Endothelial cell of umbilical vein (primary cell): ENCODE measurements around the gene ABCC11. TPM values are rescaled to one million over a fixed set of nuclear protein-coding genes. Genes with fewer than 3 reads are reported as not detected.

Source experiments
- BruUV-seq: library from RNA; stranded (reverse); fragments of 400-500 nt; replicated peaks from 2 replicates; lab custom pipeline; 2021; lab: Mats Ljungman, UMichigan
- CTCF ChIA-PET: fragments of 300-600, 350-600 bp; sonication (Branson Sonifier 250); formaldehyde crosslinking; loops from one replicate; lab custom pipeline; 2021; ENCODE audit warnings: antibody characterized with exemption, inconsistent platforms; lab: Charles Lee
- POLR2A ChIA-PET: fragments of 300-600, 350-600 bp; sonication (Branson Sonifier 250); formaldehyde crosslinking; loops from one replicate; lab custom pipeline; 2021; ENCODE audit warnings: antibody characterized with exemption, inconsistent platforms; lab: Charles Lee
- DNase-seq: peaks from one replicate; pipeline ENCODE4 v3.0.0-alpha.2; 2011; ENCODE audit warnings: low read depth, low spot score
- FAIRE-seq: peaks from 2 replicates; lab custom pipeline; 2011; peaks lifted over from hg19 to GRCh38; lab: Jason Lieb, UNC
- H2AFZ ChIP-seq: 2 replicates; pipeline ENCODE4 v1.6.0; 2012; ENCODE audit warnings: low read depth, low read length, control low read depth, inconsistent platforms
- H3K27ac ChIP-seq: 2 replicates; pipeline ENCODE4 v1.5.1; 2011; ENCODE audit warnings: low read depth, mild to moderate bottlenecking, control low read depth, low read length, moderate library complexity; ENCODE audit not compliant: insufficient read depth
- H3K27me3 ChIP-seq, 2 experiments: 2 replicates each; pipeline versions ENCODE4 v1.6.0 to v1.6.1; 2011; ENCODE audit warnings: low read length in 2 of 2, mixed read lengths in 1 of 2; ENCODE audit not compliant: control insufficient read depth in 2 of 2, insufficient read depth in 2 of 2
- H3K36me3 ChIP-seq, 2 experiments: 2 replicates in 1 of 2; 3 replicates in 1 of 2; pipeline ENCODE4 v1.5.1; 2011; ENCODE audit warnings: low read length in 2 of 2, mild to moderate bottlenecking in 1 of 2, moderate library complexity in 1 of 2; ENCODE audit not compliant: control insufficient read depth in 2 of 2, insufficient read depth in 2 of 2; ENCODE audit errors: extremely low read depth in 1 of 2
- H3K4me1 ChIP-seq: 3 replicates; pipeline ENCODE4 v1.5.1; 2011; ENCODE audit warnings: mild to moderate bottlenecking, low read length; ENCODE audit not compliant: control insufficient read depth, insufficient read depth; ENCODE audit errors: extremely low read depth
- H3K4me2 ChIP-seq: 2 replicates; pipeline ENCODE4 v1.6.1; 2011; ENCODE audit warnings: low read length, control low read depth, mixed read lengths; ENCODE audit not compliant: insufficient read depth
- H3K4me3 ChIP-seq, 3 experiments: fragments of 200-600 bp in 1 of 3; sonication (generic), shearing (Covaris generic) in 1 of 3; replicated peaks in 1 of 3; 2 replicates each; pipeline ENCODE4 v1.5.1; 2011 to 2016; ENCODE audit warnings: control low read depth in 3 of 3, low read length in 3 of 3, mild to moderate bottlenecking in 2 of 3, inconsistent platforms in 1 of 3, low read depth in 1 of 3, moderate library complexity in 1 of 3; ENCODE audit not compliant: insufficient read depth in 1 of 3
- H3K79me2 ChIP-seq: 2 replicates; pipeline ENCODE4 v1.6.0; 2012; ENCODE audit warnings: low read length, inconsistent platforms; ENCODE audit not compliant: control insufficient read depth, insufficient read depth
- H3K9ac ChIP-seq: replicated peaks from 2 replicates; pipeline ENCODE3; 2011; ENCODE audit warnings: low read length, control low read depth; ENCODE audit not compliant: insufficient read depth; ENCODE audit errors: extremely low read depth
- H3K9me1 ChIP-seq: replicated peaks from 3 replicates; pipeline ENCODE4 v1.6.0; 2011; ENCODE audit warnings: mild to moderate bottlenecking, low read length; ENCODE audit not compliant: control insufficient read depth, insufficient read depth; ENCODE audit errors: extremely low read depth
- H3K9me3 ChIP-seq: replicated peaks from 2 replicates; pipeline ENCODE4 v1.5.1; 2012; ENCODE audit warnings: low read length, inconsistent platforms; ENCODE audit not compliant: control insufficient read depth, insufficient read depth
- H4K20me1 ChIP-seq: replicated peaks from 2 replicates; pipeline ENCODE3; 2011; ENCODE audit warnings: mild to moderate bottlenecking, low read length; ENCODE audit not compliant: control insufficient read depth, insufficient read depth; ENCODE audit errors: extremely low read depth
- EZH2 ChIP-seq: IDR thresholded peaks from 2 replicates; pipeline ENCODE4 v1.6.1; 2012; ENCODE audit warnings: borderline replicate concordance, low read depth, mild to moderate bottlenecking, moderate library complexity, low read length, inconsistent platforms; ENCODE audit not compliant: severe bottlenecking
- FOS ChIP-seq: IDR thresholded peaks from 2 replicates; pipeline ENCODE4 v1.6.1; 2011; ENCODE audit warnings: mild to moderate bottlenecking, low read length, moderate library complexity, borderline replicate concordance; ENCODE audit not compliant: insufficient read depth
- GATA2 ChIP-seq: IDR thresholded peaks from 2 replicates; pipeline ENCODE4 v1.7.0; 2011; ENCODE audit warnings: low read depth, mild to moderate bottlenecking, moderate library complexity, mixed read lengths, low read length; ENCODE audit not compliant: insufficient read length, insufficient read depth
- JUN ChIP-seq: IDR thresholded peaks from 2 replicates; pipeline ENCODE4 v1.6.1; 2011; ENCODE audit warnings: borderline replicate concordance, low read depth; ENCODE audit not compliant: insufficient read length, insufficient read depth
- MAX ChIP-seq: IDR thresholded peaks from 2 replicates; pipeline ENCODE4 v1.6.1; 2011; ENCODE audit not compliant: insufficient read depth, insufficient read length
- MYC ChIP-seq: IDR thresholded peaks from one replicate; pipeline ENCODE4 v1.6.1; 2011; ENCODE audit warnings: mild to moderate bottlenecking, low read depth, low read length
- POLR2A ChIP-seq: IDR thresholded peaks from 2 replicates; pipeline ENCODE4 v1.6.1; 2012; ENCODE audit warnings: low read depth, mild to moderate bottlenecking, control low read depth, low read length
- POLR2AphosphoS5 ChIP-seq: IDR thresholded peaks from 2 replicates; pipeline ENCODE4 v1.6.1; 2012; ENCODE audit warnings: low read depth, mild to moderate bottlenecking, control low read depth, low read length, moderate library complexity; ENCODE audit not compliant: insufficient read depth
- dilution Hi-C: fragments of 300-500 bp; cut with MboI; formaldehyde crosslinking; loops from one replicate; pipeline ENCODE4 v1.15.0; 2019; ENCODE audit warnings: low sequenced_read_pairs; ENCODE audit not compliant: extremely low pct_ligation_motif_present
- intact Hi-C: fragments of 100-400 bp; cut with micrococcal nuclease; formaldehyde crosslinking; loops from one replicate; pipeline ENCODE4 v1.10.0; 2022
- polyA plus RNA-seq, 4 experiments: library from polyadenylated mRNA; depleted of rRNA in 3 of 4; stranded (reverse) in 3 of 4; unstranded in 1 of 4; fragments of >200 nt; gene quantifications; 2 replicates each; pipeline versions ENCODE4 v1.2.1 to v1.2.3, GENCODE V29; 2011 to 2012; ENCODE audit warnings: missing spikeins in 1 of 4
- total RNA-seq: library from RNA; stranded (reverse); gene quantifications from 2 replicates; pipeline ENCODE4 v1.2.3, GENCODE V29; 2021

The ABCC11 gene
- total and polyA plus RNA-seq, 2 donors (not counting 3 experiments of a cell fraction or from before 2014, with no cell fraction given), result 0.08 TPM; not detected in 1

- Histone ChIP-seq H3K9me3 (no peaks in the 10 kb centered on the region), H3K4me3 (no peak overlapping the region), H3K79me2 (no peaks in the 10 kb centered on the region), H4K20me1 (no peaks in the 10 kb centered on the region), H3K27ac (no peak overlapping the region), H3K9me1 (no peaks in the 10 kb centered on the region), H3K36me3 (no peaks in the 10 kb centered on the region), H3K4me1 (peaks cover 2% of the 10 kb centered on the region), H3K4me2 (no peak overlapping the region), H2AFZ (no peak overlapping the region), H3K27me3 (no peaks in the 10 kb centered on the region), H3K9ac (no peak overlapping the region)
- intact Hi-C loops (loop anchor here (10.0 kb wide), 2 partner anchors 1188 to 1538 kb away; partner anchors contain the start of genes DNAJA2 and SHCBP1), dilution Hi-C loops (no loop called here)
- FAIRE-seq (no peak), DNase-seq (no peak)
- CTCF ChIA-PET, result interaction anchor here (1.2 to 2.9 kb wide), 2 partner anchors 1020 to 1125 kb away, joined by 3 to 16 read pairs; partner anchors contain the start of gene NETO2
- no peak for TF ChIP-seq JUN
- TF ChIP-seq MAX, result no peak
- no peak for TF ChIP-seq POLR2AphosphoS5
- TF ChIP-seq EZH2, result no peak
- no peak for TF ChIP-seq POLR2A
- no peak for TF ChIP-seq MYC
- no TSS peak for BruUV-seq
- POLR2A ChIA-PET, result interaction anchor here (0.5 kb wide), 1 partner anchor 1213 kb away, joined by 3 read pairs; no protein-coding TSS in a partner anchor
Measured at GRCh38 chr16:48162839-48163410, 84.4 kb downstream of the ABCC11 start.

- POLR2A ChIA-PET, result no interaction called here
- no peaks in the 10 kb centered on the region for H3K9me3 ChIP-seq
- TF ChIP-seq JUN, result no peak
- TF ChIP-seq POLR2A, result no peak
- TF ChIP-seq FOS, result no peak
- TF ChIP-seq POLR2AphosphoS5, result no peak
- no peak for TF ChIP-seq GATA2
- H3K36me3 ChIP-seq, result no peaks in the 10 kb centered on the region
- no peak overlapping the region for H3K4me3 ChIP-seq
- H2AFZ ChIP-seq, result no peak overlapping the region
- BruUV-seq, result no TSS peak
- CTCF ChIA-PET, result interaction anchor here (0.7 to 2.9 kb wide), 3 partner anchors 1019 to 1332 kb away, joined by 3 to 16 read pairs (median 3); partner anchors contain the start of gene NETO2
- H3K27ac ChIP-seq, result no peak overlapping the region
- no peaks in the 10 kb centered on the region for H4K20me1 ChIP-seq
- no peak overlapping the region for H3K4me2 ChIP-seq
- H3K9me1 ChIP-seq, result no peaks in the 10 kb centered on the region
- no peaks in the 10 kb centered on the region for H3K27me3 ChIP-seq
- intact Hi-C loops, result loop anchor here (10.0 kb wide), 2 partner anchors 1187 to 1537 kb away; partner anchors contain the start of genes DNAJA2 and SHCBP1
- no peak for DNase-seq
- dilution Hi-C loops, result no loop called here
- no peaks in the 10 kb centered on the region for H3K79me2 ChIP-seq
- no peak overlapping the region for H3K9ac ChIP-seq
- peaks cover 2% of the 10 kb centered on the region for H3K4me1 ChIP-seq
- no peak for FAIRE-seq
Measured at GRCh38 chr16:48161906-48162305, 85.4 kb downstream of the ABCC11 start.
